Ecto neural progenitor cell (in vitro differentiated cells): ENCODE measurements around the gene RBM38.

Experiments
- DNase-seq: peaks from one replicate; pipeline ENCODE4 v3.0.0-alpha.2; 2018; ENCODE audit warnings: low spot score

The RBM38 gene

GRCh38 chr20:57391439-57392301, 474 bp downstream of the RBM38 start:
- peak; percentile 65 for DNase-seq

DNA sequence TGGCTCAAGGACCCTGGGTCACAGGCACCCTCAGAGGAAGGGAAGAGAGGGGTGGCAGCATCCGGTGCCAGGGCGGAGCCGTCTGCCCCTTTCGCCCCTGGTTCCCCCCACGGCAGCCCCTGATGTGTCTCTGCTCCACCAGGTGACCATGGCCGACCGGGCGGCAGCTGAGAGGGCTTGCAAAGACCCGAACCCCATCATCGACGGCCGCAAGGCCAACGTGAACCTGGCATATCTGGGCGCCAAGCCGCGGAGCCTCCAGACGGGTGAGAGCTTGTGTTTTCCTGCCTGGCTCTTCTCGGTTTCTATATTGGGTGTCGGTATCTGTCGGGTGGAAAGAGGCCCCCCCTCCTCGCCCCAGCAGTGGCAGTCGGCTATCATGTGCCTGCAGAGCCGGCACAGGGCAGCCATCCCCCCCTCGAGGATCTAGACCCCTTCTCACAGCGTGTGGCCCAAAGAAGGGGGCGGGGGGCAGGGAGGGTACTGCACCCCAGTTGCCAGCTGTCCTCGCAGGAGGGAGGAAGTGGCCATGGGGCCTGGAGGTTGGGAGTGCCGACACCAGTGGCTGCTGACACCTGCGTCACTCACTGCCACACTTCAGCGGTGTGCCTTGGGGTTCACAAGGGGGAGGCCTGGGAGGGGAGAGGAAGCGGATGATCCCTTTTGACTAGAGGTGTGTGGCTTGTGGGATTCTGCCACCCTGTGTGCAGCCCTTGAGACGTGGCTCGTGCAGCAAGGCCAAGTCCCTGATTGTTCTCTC, 1.5 kb downstream of the RBM38 start:
- no peak for DNase-seq

DNA sequence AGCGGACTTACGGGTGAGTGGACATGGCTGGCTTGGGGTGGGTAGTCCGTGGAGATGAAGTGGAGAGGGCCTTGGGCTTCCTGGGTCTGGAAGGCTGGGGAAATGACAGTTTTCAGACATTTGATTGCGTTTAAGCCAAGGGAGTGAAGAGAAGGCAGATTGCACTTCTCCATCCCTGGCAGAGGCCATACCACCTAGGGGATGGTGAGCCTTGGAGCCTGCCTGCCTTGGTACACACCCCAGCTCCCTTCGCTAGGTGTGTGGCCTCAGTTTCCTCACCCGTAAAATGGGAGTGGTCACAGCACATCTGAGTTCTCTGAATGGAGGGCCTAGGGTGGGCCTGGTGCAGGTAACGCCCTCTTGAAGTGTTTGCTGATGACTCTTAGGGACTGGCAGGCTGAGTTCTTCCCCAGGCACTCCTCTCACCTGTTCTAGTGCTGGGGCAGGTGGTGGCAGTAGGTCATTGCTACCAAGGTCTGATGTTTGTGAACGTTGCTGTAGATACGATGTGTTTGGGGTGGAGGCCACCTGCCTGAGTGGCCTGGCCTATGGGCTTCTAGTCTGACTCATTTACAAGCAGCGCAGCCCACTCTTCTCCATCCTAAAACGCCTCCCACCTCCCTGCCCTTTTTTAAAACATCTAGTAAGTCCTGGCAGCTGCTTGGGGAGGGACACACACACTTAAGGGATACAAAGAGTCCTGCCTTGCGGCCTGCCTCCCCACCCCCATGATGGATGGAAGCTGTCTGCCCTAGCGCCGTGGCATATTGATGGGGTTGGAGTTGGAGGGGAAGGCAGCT, 2.3 kb downstream of the RBM38 start:
- DNase-seq = no peak

- no peak for DNase-seq
Measured at GRCh38 chr20:57394121-57395082, 3.2 kb downstream of the RBM38 start.

DNA sequence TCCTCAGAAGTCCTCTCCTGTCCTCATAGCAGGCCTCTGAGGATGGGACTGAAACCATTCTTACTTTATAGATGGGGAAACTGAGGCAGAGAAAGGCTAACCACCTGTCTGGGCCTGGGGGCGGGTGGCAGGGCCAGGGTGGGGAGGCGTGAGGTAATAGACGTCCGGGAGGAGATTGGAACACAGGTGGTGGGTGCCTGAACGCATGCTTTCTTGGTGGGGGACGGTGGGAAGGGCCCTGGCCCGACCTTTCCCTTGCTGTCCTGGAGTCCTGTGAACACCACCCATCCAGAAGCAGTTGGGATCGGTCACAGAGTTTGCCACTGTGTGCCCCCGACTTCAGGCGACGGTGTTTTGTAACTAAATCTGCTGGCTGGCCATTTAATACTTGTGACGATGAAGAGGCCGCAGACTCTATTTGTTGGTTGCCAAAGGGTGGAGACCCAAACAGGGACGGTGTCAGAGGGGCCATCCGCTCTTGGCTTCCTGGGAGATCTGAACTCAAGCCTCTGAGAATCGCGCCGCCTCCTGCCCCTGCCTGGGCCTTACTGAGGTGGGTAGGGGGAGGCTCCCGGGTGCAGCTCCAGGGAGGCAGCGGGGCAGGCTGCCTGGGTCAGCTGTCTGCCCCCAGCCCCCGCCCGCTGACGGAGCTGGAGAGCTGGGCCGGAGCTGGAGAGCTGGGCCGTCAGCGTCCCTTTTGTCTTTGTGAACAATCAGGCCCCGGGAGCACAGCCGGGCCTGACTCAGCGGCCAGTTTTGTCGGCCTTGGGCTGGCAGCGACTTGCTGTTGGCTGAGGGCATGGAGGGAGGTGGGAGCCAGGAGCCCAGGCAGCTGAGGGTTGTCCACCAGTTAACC, 4.1 kb downstream of the RBM38 start:
- DNase-seq = peak; percentile 83

DNA sequence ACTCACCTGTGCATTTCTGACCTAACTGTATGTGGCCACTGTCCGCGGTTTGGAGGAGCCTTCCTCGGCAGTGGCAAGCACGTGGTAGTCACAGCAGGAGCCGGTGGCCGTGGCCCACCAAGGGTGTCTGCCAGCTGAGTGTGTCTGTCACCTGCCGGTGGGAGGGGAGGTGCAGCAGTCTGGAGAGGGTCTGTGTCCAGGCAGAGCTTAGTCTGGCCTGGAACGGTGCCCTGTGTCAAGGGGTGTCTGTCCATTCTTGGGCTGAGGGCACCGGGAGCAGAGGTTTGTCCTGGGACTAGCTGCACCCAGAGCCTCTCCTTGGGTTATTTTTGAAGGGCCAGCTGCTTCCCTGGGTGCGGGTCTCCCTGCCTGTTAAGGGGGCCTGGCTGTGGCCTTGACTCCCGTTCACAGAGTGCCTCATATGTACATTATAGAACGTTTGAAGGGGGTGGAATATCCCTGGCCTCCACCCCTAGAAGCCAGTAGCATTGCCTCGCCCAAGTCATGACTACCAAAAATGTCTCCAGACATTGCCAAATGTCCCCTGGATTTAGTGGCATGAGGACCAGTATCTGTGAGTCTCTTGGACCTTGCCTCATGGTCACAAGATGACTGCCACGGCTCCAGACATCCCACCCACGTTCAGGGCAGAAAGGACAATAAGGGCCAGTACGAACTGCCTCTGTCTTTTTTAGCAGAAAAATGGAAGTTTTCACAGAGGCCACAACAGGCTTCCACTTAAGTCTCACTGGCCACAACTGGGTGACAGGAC, 5.2 kb downstream of the RBM38 start:
- DNase-seq = no peak

- no peak for DNase-seq
Measured at GRCh38 chr20:57396984-57397692, 5.9 kb downstream of the RBM38 start.

- DNase-seq = no peak
Measured at GRCh38 chr20:57397693-57398108, 6.5 kb downstream of the RBM38 start.

DNA sequence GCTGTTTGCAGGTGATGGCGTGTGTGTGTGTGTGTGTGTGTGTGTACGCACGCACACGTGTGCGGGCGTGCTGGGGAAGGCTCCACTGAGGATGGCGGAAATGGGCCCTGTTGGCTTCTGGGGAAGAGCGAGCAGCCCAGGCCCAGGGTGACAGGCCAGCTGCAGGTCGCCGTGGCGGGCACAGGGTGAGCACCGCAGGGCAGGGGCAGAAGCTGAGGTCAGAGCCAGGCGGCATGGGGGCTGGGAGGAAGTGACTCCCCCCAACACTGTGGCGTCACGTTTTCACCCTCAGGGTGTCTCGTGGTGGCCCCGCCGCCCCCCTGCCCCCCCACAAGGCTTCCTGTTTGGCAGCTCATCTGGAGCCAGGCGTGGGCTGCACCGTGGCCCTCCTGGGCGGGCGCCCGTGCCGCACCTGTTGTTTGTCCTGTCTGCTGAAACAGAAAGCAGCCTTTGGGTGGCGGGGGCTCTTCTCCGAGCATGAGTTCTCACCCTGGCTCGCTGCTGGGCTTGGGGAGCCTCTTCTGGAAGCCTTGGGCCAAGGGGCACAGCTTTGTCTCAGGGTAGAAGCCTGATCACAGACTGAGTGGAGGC, 7.1 kb downstream of the RBM38 start:
- DNase-seq = no peak

GRCh38 chr20:57398901-57399535, 7.8 kb downstream of the RBM38 start:
- no peak for DNase-seq

DNA sequence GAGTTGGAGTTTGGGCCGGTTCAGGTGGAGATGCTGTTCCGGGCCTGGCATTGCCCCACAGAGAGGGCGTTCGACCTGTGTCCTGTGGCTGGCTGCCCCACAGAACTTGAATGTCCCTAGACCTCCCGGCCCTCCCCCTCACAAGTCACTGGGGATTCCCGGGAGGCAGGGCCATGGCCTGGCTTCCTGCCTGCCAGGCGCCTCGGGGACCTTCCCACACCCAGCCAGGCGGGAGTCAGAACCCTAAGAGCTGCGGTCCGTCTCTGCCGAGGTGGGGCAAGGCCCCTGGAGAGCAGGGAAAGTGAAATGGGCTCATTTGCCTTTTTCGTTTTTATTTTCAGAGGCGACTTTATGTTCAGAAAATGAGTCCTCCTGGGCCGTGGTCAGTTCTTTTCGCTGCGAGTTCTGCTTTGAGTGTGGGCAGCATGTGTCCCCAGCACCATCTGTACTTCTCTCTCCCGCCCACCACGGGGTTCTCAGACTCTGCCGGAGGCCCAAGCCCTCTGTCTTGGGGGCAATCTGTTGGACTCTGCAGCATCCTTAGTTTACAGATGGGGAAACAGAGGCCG, 8.5 kb downstream of the RBM38 start:
- DNase-seq = no peak

GRCh38 chr20:57400231-57400701, 9.1 kb downstream of the RBM38 start:
- no peak for DNase-seq

DNA sequence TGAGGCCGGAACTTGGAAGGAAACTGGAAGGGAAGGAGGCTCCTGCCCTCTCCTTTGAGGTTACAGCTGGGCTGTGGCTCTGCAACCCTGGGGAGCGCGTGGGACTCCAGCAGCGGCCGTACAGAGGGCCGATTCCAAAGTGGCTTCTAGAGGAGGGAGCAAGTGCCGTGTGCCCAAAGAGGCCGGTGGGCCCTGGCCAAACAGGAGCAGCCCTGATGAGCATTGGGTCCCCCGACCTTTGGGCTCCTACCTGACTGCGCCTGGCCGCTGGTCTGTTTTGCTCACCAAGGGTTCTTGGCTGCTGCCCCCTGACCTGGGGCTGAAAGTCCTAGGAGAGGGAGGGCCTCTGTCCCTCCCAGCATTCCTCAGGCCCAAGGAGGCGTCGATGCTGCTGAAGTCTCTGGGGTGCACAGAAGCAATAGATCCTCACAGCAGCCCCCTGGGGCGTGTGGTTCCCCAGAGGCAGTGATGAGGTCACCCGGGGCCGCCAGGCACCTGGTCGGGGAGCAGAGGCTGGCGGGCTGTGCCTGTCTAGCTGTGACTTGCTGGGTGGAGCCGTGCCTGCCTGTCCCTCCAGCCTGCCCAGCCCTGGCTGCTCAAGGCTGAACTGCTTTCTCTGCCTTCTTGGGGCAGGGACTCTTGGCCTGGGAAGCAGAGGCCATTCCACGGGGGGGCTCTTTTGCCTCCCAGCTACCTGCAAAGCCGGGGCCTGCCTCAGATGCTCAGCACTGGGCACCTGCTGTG, 9.8 kb downstream of the RBM38 start:
- no peak for DNase-seq

DNA sequence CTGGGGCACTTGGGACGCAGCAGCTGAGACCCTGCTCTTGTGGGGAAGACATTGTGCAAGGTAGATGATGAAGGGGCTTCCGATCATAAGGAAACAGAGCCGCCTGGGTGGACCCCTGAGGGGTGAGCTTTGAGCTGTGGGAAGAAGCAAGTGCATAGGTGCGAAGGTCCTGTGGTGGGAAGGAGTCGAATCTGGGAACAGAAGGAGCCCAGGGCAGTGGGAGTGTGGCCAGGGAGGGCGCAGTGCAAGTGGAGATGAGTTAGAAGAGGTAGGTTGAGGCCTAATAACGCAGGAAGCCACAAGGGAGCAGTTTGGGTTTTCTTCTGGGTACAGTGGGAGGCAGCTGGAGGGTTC, 10.3 kb downstream of the RBM38 start:
- DNase-seq = no peak

GRCh38 chr20:57402206-57403125, 11.3 kb downstream of the RBM38 start:
- DNase-seq = no peak

DNA sequence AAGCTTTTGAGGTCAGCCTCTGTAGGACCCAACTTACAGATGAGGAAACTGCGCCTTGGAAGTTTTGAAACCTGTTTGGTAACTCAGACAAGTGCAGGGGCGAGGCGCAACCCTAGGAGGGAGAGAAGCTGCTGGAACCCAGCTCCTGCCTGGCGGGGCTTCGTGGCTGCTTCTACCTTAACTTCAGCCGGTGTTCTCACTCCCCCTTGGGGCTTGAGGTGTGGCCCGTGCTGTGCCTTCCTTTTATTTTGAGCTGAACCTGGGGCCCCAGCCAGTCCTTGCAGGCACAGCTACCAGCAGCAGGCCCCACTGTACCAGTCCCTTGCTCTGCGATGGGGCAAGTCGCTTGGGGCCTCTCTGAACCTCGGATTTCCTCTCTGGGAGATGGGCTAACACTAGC, 12.0 kb downstream of the RBM38 start:
- DNase-seq = no peak
